NCI-H2029 (cell line): ENCODE results near the gene ADCYAP1.
"Not testable (repeated sequence)": the region's sequence is repeated elsewhere in the genome, so short reads cannot be mapped to it uniquely, and the experiment has no call there.

ENCODE experiments used
- DNase-seq: peaks from one replicate; lab custom pipeline; 2025; lab: John Stamatoyannopoulos, UW

ADCYAP1 gene

GRCh38 chr18:904218-905090, at the start of gene ADCYAP1:
ADCYAP1 (plus strand) TSS chr18:904871; CDS start chr18:905387, 516 bp downstream.
- peak; percentile 47 for DNase-seq

GRCh38 chr18:857986-858385, 46.7 kb upstream of the ADCYAP1 start:
- DNase-seq = no peak

GRCh38 chr18:864872-865273, 39.8 kb upstream of the ADCYAP1 start:
- peak; percentile 69 for DNase-seq

- no peak for DNase-seq
Observed at GRCh38 chr18:867257-867656, 37.4 kb upstream of the ADCYAP1 start.

- not testable (repeated sequence) for DNase-seq
Observed at GRCh38 chr18:873426-873825, 31.2 kb upstream of the ADCYAP1 start.

GRCh38 chr18:875912-876311, 28.8 kb upstream of the ADCYAP1 start:
- DNase-seq = no peak

- DNase-seq = no peak
Observed at GRCh38 chr18:877238-877637, 27.4 kb upstream of the ADCYAP1 start.

GRCh38 chr18:886076-886475, 18.6 kb upstream of the ADCYAP1 start:
- no peak for DNase-seq

GRCh38 chr18:887716-888115, 17.0 kb upstream of the ADCYAP1 start:
- no peak for DNase-seq

- no peak for DNase-seq
Observed at GRCh38 chr18:892316-892715, 12.4 kb upstream of the ADCYAP1 start.

- DNase-seq = no peak
Observed at GRCh38 chr18:896315-896714, 8.4 kb upstream of the ADCYAP1 start.

- peak; percentile 47 for DNase-seq
Observed at GRCh38 chr18:901761-902160, 2.9 kb upstream of the ADCYAP1 start.

GRCh38 chr18:902229-902628, 2.4 kb upstream of the ADCYAP1 start:
- no peak for DNase-seq

GRCh38 chr18:903701-904100, 970 bp upstream of the ADCYAP1 start:
- no peak for DNase-seq

- no peak for DNase-seq
Observed at GRCh38 chr18:905307-905947, 756 bp downstream of the ADCYAP1 start.

GRCh38 chr18:905948-906415, 1.3 kb downstream of the ADCYAP1 start:
- no peak for DNase-seq

- peak; percentile 67 for DNase-seq
Observed at GRCh38 chr18:906416-907114, 1.9 kb downstream of the ADCYAP1 start.

- DNase-seq = peak; percentile 76
Observed at GRCh38 chr18:907115-907884, 2.6 kb downstream of the ADCYAP1 start.

GRCh38 chr18:907885-908757, 3.5 kb downstream of the ADCYAP1 start:
- no peak for DNase-seq

- peak; percentile 85 for DNase-seq
Observed at GRCh38 chr18:908758-909724, 4.4 kb downstream of the ADCYAP1 start.
